HepG2 (cell line): Measurements from ENCODE around the gene SEC14L2.

ENCODE experiments used
- BHLHE40 ChIP-seq: IDR thresholded peaks from 2 replicates; pipeline ENCODE4 v1.6.1; 2011; ENCODE audit warnings: low read length, improper control_type of control experiment
- CTCF ChIP-seq: sonication (generic); formaldehyde crosslinking; IDR thresholded peaks from 2 replicates; pipeline ENCODE4 v1.5.0; 2020; ENCODE audit warnings: mild to moderate bottlenecking, missing genetic modification reagents, moderate library complexity
- ETV5 ChIP-seq: IDR thresholded peaks from 2 replicates; pipeline ENCODE4 v1.6.1; 2018; ENCODE audit warnings: missing biosample characterization, missing genetic modification reagents, inconsistent platforms, borderline replicate concordance
- GATAD2A ChIP-seq: IDR thresholded peaks from 2 replicates; pipeline ENCODE4 v1.6.1; 2016
- IRF1 ChIP-seq: sonication (generic); formaldehyde crosslinking; IDR thresholded peaks from 2 replicates; pipeline ENCODE4 v1.4.0; 2020; ENCODE audit warnings: low read depth, mild to moderate bottlenecking, missing genetic modification reagents
- RAD21 ChIP-seq: fragments of 450-650 bp; formaldehyde crosslinking; IDR thresholded peaks from 2 replicates; pipeline ENCODE4 v1.5.0; 2020; ENCODE audit warnings: mild to moderate bottlenecking
- RNF2 ChIP-seq: fragments of 450-650 bp; conservative IDR thresholded peaks from 2 replicates; pipeline ENCODE4 v1.6.1; 2016; ENCODE audit warnings: low read depth
- TAF1 ChIP-seq: sonication (generic); formaldehyde crosslinking; IDR thresholded peaks from 2 replicates; pipeline ENCODE4 v1.4.0; 2020; ENCODE audit warnings: missing genetic modification reagents
- ZBTB21 ChIP-seq: sonication (generic); formaldehyde crosslinking; IDR thresholded peaks from 2 replicates; pipeline ENCODE4 v1.4.0; 2020; ENCODE audit warnings: missing genetic modification reagents
- ZFP36 ChIP-seq: fragments of 150-350 bp; IDR thresholded peaks from 2 replicates; pipeline ENCODE4 v1.6.1; 2018; ENCODE audit warnings: borderline replicate concordance, low read length, low read depth; ENCODE audit not compliant: partially characterized antibody

- TF ChIP-seq ETV5 (CRISPR knock-in tag) (no peak), IRF1 (CRISPR knock-in tag) (no peak), CTCF (no peak), ZFP36 (no peak), RAD21 (CRISPR knock-in tag) (no peak), BHLHE40 (no peak), ZBTB21 (CRISPR knock-in tag) (no peak), RNF2 (no peak), GATAD2A (no peak), TAF1 (no peak)
These were observed 31.1 kb downstream of the SEC14L2 start for GRCh38 chr22:30427871-30428270.
